ENCODE measurements around the gene PSTPIP1. TPM values are rescaled to one million over a fixed set of nuclear protein-coding genes. Genes with fewer than 3 reads are reported as not detected.

PSTPIP1 gene
- total RNA-seq, 4 donors from 2014 or later, result 0.57 to 9.9 (median 5.3) TPM

- intact Hi-C loops (cut with DNase I), result no loop called here
- TF ChIP-seq, protein P1, sequence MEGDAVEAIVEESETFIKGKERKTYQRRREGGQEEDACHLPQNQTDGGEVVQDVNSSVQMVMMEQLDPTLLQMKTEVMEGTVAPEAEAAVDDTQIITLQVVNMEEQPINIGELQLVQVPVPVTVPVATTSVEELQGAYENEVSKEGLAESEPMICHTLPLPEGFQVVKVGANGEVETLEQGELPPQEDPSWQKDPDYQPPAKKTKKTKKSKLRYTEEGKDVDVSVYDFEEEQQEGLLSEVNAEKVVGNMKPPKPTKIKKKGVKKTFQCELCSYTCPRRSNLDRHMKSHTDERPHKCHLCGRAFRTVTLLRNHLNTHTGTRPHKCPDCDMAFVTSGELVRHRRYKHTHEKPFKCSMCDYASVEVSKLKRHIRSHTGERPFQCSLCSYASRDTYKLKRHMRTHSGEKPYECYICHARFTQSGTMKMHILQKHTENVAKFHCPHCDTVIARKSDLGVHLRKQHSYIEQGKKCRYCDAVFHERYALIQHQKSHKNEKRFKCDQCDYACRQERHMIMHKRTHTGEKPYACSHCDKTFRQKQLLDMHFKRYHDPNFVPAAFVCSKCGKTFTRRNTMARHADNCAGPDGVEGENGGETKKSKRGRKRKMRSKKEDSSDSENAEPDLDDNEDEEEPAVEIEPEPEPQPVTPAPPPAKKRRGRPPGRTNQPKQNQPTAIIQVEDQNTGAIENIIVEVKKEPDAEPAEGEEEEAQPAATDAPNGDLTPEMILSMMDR (IDR thresholded peaks at IDR 0.05), result no peak
- no peak for TF ChIP-seq POLR2A (IDR thresholded peaks at IDR 0.05)
- no peak for DNase-seq
- H3K27ac ChIP-seq, result no peak overlapping the region
- no peaks in the 10 kb centered on the region for H3K36me3 ChIP-seq
- WGBS, 2 donors, result 37 to 66% methylated on average over 6 to 14 of the region's 22 CpGs
- no peaks in the 10 kb centered on the region for H3K9me3 ChIP-seq
- peaks cover 0 to 20% (median 0%) of the 10 kb centered on the region in 4 donors for H3K27me3 ChIP-seq
- H3K4me1 ChIP-seq, result peaks cover 0 to 25% (median 0%) of the 10 kb centered on the region in 3 donors
- H3K4me3 ChIP-seq, result no peak overlapping the region
Observed at GRCh38 chr15:77030048-77030927, 35.4 kb downstream of the PSTPIP1 start.

DNA sequence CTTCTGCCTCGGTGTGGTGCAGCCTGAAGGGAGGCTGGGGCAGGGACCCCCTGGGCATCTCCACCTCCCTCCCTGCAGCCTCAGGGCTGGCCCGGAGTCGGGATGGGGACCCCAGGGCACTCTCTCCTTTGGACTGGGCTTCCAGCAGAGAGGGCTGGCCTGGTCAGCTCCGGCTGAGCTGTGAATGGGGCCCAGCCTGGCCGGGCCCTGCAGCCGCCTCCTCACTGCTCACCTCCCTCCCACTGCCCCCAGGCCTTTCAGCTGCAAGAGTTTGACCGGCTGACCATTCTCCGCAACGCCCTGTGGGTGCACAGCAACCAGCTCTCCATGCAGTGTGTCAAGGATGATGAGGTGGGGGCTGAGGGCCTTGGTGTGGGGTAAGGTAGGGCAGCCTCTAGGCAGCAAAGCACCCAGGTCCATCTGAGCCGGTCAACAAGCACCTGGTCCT lies 36.0 kb downstream of the PSTPIP1 start:
- Histone ChIP-seq H3K4me1 (peaks cover 0 to 31% (median 0%) of the 10 kb centered on the region in 3 donors), H3K4me3 (no peak overlapping the region), H3K27ac (no peak overlapping the region), H3K27me3 (peaks cover 0 to 20% (median 0%) of the 10 kb centered on the region in 4 donors), H3K9me3 (no peaks in the 10 kb centered on the region), H3K36me3 (peaks cover 0 to 4% (median 0%) of the 10 kb centered on the region in 3 donors)
- no peak for DNase-seq
- no CpG with 5 or more reads among the region's 10 CpGs for WGBS, 2 donors
- TF ChIP-seq, protein P1 (IDR thresholded peaks at IDR 0.05), result no peak
- TF ChIP-seq POLR2A (IDR thresholded peaks at IDR 0.05), result no peak
- intact Hi-C loops (cut with DNase I), result no loop called here

- TF ChIP-seq POLR2A (IDR thresholded peaks at IDR 0.05), result no peak
- TF ChIP-seq, protein P1 (IDR thresholded peaks at IDR 0.05), result no peak
- intact Hi-C loops (cut with DNase I), result no loop called here
- H3K4me3 ChIP-seq, result no peak overlapping the region
- H3K27me3 ChIP-seq, result peaks cover 0 to 20% (median 0%) of the 10 kb centered on the region in 4 donors
- 72 to 86% methylated on average over 4 to 6 of the region's 12 CpGs for whole genome bisulfite sequencing, 2 donors
- no peaks in the 10 kb centered on the region for H3K9me3 ChIP-seq
- DNase-seq, result no peak
- no peak overlapping the region for H3K27ac ChIP-seq
- peaks cover 0 to 36% (median 0%) of the 10 kb centered on the region in 3 donors for H3K4me1 ChIP-seq
- peaks cover 0 to 10% (median 0%) of the 10 kb centered on the region in 3 donors for H3K36me3 ChIP-seq
Observed at GRCh38 chr15:77031376-77032050, 36.6 kb downstream of the PSTPIP1 start.

DNA sequence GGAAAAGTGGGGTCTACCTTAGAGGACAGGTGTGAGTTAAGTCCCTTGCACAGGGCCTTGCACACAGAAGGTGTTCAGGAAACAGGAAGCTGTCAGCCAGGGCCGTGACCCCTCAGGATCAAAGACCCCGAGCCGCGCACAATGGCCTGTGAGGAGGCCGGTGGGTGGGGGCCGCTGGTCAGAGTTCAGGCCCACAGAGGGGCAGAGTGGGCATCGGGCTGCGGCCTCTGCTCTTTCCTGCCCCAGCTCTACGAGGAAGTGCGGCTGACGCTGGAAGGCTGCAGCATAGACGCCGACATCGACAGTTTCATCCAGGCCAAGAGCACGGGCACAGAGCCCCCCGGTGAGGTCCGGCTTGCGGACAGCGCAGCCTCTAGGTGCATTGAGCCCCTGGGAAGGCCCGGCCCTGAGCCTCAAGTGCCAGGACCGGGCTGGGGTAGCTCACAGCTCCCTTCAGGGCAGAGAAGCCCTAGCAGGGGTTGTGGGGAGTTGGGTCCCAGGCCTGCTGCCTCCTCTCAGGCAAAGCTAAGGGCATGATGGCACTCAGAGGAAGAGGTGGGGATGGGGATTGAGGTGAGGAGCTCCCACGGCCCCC lies 37.2 kb downstream of the PSTPIP1 start:
- Histone ChIP-seq H3K4me3 (no peak overlapping the region), H3K27ac (no peak overlapping the region), H3K27me3 (peaks cover 0 to 20% (median 0%) of the 10 kb centered on the region in 4 donors), H3K36me3 (peaks cover 0 to 16% (median 0%) of the 10 kb centered on the region in 3 donors), H3K4me1 (peaks cover 0 to 36% (median 0%) of the 10 kb centered on the region in 3 donors), H3K9me3 (no peaks in the 10 kb centered on the region)
- intact Hi-C loops (cut with DNase I), result no loop called here
- TF ChIP-seq, protein P1 (IDR thresholded peaks at IDR 0.05), result no peak
- TF ChIP-seq POLR2A (IDR thresholded peaks at IDR 0.05), result no peak
- WGBS, 2 donors, result no CpG with 5 or more reads among the region's 22 CpGs
- no peak for DNase-seq

Measured in esophagus squamous epithelium (tissue), 5 donors.